Sigmoid colon (tissue), 7 donors: ENCODE data around the gene SMIM24. TPM values are rescaled to one million over a fixed set of nuclear protein-coding genes. Genes with fewer than 3 reads are reported as not detected.

Source experiments
- DNase-seq: peaks from one replicate; pipeline ENCODE4 v3.0.0-alpha.2; 2019
- H3K27ac ChIP-seq, 4 donors: fragments of 200-600 bp; sonication (generic); one replicate each; pipeline ENCODE4 v1.5.1; 2016 to 2019; ENCODE audit warnings: mild to moderate bottlenecking in 1 of 4
- H3K27me3 ChIP-seq, 3 donors: fragments of 200-600 bp; sonication (generic); one replicate each; pipeline ENCODE4 v1.5.1; 2019; ENCODE audit warnings: mild to moderate bottlenecking in 1 of 3
- H3K36me3 ChIP-seq, 4 donors: fragments of 200-600 bp; sonication (generic); one replicate each; pipeline ENCODE4 v1.5.1; 2016 to 2019
- H3K4me1 ChIP-seq, 4 donors: fragments of 200-600 bp; sonication (generic); one replicate each; pipeline ENCODE4 v1.5.1; 2017 to 2019
- H3K4me3 ChIP-seq, 4 donors: fragments of 200-600 bp; sonication (generic); one replicate each; pipeline ENCODE4 v1.5.1; 2017 to 2019; ENCODE audit warnings: mild to moderate bottlenecking in 2 of 4, moderate library complexity in 1 of 4
- H3K9me3 ChIP-seq, 4 donors: fragments of 200-600 bp in 3 of 4; sonication (generic) in 3 of 4; one replicate each; pipeline versions ENCODE4 v1.5.1 to v1.6.1; 2013 to 2019
- EP300 ChIP-seq, 4 donors: sonication (generic); formaldehyde crosslinking; IDR thresholded peaks; one replicate each; pipeline ENCODE4 v1.6.1; 2017; ENCODE audit warnings: antibody characterized with exemption in 4 of 4
- POLR2A ChIP-seq, 2 donors: fragments of 450-650 bp; IDR thresholded peaks; one replicate each; pipeline ENCODE4 v1.6.1; 2016; ENCODE audit warnings: antibody characterized with exemption in 2 of 2, mild to moderate bottlenecking in 2 of 2, moderate library complexity in 2 of 2
- POLR2AphosphoS5 ChIP-seq, 4 donors: sonication (generic); formaldehyde crosslinking; IDR thresholded peaks; one replicate each; pipeline ENCODE4 v1.6.1; 2017; ENCODE audit warnings: antibody characterized with exemption in 4 of 4
- WGBS, 2 donors: extraction: QIAGEN DNeasy Blood & Tissue Kit; methylation state at CpG; one replicate each; pipeline ENCODE4 v1.1.7; 2013; 5-methylcytosine and 5-hydroxymethylcytosine counted together
- intact Hi-C: fragments of 100-400 bp; cut with DNase I; formaldehyde crosslinking; loops from one replicate; pipeline ENCODE4 v1.15.1; 2023
- polyA plus RNA-seq, 3 donors: library from polyadenylated mRNA; stranded (reverse); fragments of 200-250 nt; gene quantifications; one replicate each; pipeline ENCODE4 v1.2.3, GENCODE V29; 2013
- total RNA-seq, 4 donors: library from RNA; depleted of rRNA; stranded (reverse); fragments of >200 nt; gene quantifications; one replicate each; pipeline ENCODE4 v1.1.0, GENCODE V29; 2016
- TF ChIP-seq, protein P1 (sequence below), 4 experiments: fragments of 450-650 bp in 3 of 4; fragments of 200-600 bp in 1 of 4; IDR thresholded peaks; one replicate each; pipeline ENCODE4 v1.5.1; 2016 to 2019; ENCODE audit warnings: antibody characterized with exemption in 4 of 4, mild to moderate bottlenecking in 3 of 4, moderate library complexity in 2 of 4
- donor health status: healthy with polysubstance abuse.
- donor health status: Bipolar disorder and iron deficiency.
- donor health status: healthy.

The SMIM24 gene
- total and polyA plus RNA-seq, 7 donors: 15.1 to 72.7 (median 30.3) TPM; not detected in 4

- TF ChIP-seq, protein P1, sequence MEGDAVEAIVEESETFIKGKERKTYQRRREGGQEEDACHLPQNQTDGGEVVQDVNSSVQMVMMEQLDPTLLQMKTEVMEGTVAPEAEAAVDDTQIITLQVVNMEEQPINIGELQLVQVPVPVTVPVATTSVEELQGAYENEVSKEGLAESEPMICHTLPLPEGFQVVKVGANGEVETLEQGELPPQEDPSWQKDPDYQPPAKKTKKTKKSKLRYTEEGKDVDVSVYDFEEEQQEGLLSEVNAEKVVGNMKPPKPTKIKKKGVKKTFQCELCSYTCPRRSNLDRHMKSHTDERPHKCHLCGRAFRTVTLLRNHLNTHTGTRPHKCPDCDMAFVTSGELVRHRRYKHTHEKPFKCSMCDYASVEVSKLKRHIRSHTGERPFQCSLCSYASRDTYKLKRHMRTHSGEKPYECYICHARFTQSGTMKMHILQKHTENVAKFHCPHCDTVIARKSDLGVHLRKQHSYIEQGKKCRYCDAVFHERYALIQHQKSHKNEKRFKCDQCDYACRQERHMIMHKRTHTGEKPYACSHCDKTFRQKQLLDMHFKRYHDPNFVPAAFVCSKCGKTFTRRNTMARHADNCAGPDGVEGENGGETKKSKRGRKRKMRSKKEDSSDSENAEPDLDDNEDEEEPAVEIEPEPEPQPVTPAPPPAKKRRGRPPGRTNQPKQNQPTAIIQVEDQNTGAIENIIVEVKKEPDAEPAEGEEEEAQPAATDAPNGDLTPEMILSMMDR (IDR thresholded peaks at IDR 0.05): no peak
- no peak for TF ChIP-seq POLR2AphosphoS5 (IDR thresholded peaks at IDR 0.05)
- no peak for TF ChIP-seq EP300 (IDR thresholded peaks at IDR 0.05)
- no peak for TF ChIP-seq POLR2A (IDR thresholded peaks at IDR 0.05)
- intact Hi-C loops: no loop called here
- WGBS, 2 donors: 96 to 97% methylated on average over 21 of the region's 21 CpGs
- Histone ChIP-seq H3K4me3 (no peak overlapping the region), H3K4me1 (no peaks in the 10 kb centered on the region), H3K36me3 (peaks cover 35 to 76% (median 51%) of the 10 kb centered on the region in 4 donors), H3K27ac (no peak overlapping the region), H3K27me3 (no peaks in the 10 kb centered on the region), H3K9me3 (no peaks in the 10 kb centered on the region)
- no peak for DNase-seq
Observed at GRCh38 chr19:3527238-3527910, 47.0 kb upstream of the SMIM24 start.

DNA sequence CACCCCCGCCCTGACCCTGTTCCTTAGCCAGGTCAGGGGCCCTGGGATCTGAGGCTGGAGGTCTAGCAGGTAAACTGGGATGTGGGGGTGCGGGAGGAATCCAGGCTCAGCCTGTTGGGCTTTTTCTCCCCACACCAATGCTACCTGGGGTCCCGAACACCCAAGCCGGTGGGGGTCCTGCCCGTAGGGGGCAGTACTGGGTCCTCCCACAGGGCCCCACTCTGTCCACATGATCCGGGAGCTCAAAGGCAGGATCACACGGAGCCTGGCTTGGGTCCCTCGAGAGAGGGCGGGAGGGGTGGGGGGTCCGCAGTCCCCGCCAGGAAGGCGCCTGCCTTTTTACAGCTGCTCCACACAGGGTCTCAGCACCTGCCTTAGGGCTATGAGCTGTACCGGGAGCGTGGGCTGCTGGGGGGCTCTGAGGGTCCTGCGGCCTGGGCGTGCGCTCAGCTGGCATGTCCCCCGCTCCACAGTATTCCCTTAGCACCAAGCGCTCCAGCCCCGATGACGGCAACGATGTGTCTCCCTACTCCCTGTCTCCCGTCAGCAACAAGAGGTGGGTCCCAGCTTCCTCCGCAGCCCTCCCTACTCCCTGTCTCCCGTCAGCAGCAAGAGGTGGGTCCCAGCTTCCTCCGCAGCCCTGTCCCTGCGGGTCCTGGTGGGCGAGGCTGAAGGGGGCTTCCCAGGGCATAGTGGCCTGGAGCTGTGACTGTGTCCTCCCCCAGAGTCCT lies 46.3 kb upstream of the SMIM24 start:
- TF ChIP-seq, protein P1 (IDR thresholded peaks at IDR 0.05): no peak
- TF ChIP-seq POLR2AphosphoS5 (IDR thresholded peaks at IDR 0.05) (no peak), POLR2A (IDR thresholded peaks at IDR 0.05) (no peak), EP300 (IDR thresholded peaks at IDR 0.05) (no peak)
- Histone ChIP-seq H3K36me3 (peaks cover 28 to 69% (median 44%) of the 10 kb centered on the region in 4 donors), H3K27ac (no peak overlapping the region), H3K9me3 (no peaks in the 10 kb centered on the region), H3K27me3 (no peaks in the 10 kb centered on the region), H3K4me3 (no peak overlapping the region), H3K4me1 (no peaks in the 10 kb centered on the region)
- DNase-seq: no peak
- 94 to 97% methylated on average over 28 of the region's 28 CpGs for WGBS, 2 donors
- intact Hi-C loops: no loop called here

DNA sequence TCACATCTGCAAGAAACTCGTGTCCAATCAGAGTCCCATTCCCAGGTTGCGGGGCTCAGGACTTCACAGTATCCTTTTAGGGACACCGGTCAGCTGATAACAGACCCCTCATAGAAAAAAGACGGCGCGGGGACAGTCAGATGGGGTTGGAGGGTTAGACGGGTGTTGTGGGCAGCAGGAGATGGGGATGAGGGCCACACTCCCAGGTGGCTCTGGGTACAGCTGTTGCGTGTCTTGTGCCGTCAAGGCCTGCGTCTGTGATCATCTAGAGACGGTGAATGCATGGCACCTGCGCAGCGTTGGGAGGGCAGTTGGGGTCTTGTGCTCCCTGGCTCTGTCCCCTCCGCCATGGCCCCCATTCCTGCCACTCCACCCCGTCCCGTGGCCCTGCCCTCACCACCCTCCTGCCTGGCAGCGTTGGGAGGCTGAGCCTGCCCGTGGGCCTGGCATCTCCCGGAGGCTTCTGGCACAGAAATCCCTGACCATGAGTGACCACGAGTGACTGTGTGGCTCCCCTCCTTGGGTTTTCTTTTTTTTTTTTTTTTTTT lies 44.7 kb upstream of the SMIM24 start:
- Histone ChIP-seq H3K36me3 (peaks cover 17 to 59% (median 36%) of the 10 kb centered on the region in 4 donors), H3K27me3 (no peaks in the 10 kb centered on the region), H3K4me3 (no peak overlapping the region), H3K9me3 (no peaks in the 10 kb centered on the region), H3K27ac (no peak overlapping the region), H3K4me1 (no peaks in the 10 kb centered on the region)
- WGBS, 2 donors: 95 to 96% methylated on average over 20 of the region's 20 CpGs
- intact Hi-C loops: no loop called here
- TF ChIP-seq, protein P1 (IDR thresholded peaks at IDR 0.05): no peak
- TF ChIP-seq EP300 (IDR thresholded peaks at IDR 0.05): no peak
- no peak for TF ChIP-seq POLR2AphosphoS5 (IDR thresholded peaks at IDR 0.05)
- TF ChIP-seq POLR2A (IDR thresholded peaks at IDR 0.05): no peak
- no peak for DNase-seq

DNA sequence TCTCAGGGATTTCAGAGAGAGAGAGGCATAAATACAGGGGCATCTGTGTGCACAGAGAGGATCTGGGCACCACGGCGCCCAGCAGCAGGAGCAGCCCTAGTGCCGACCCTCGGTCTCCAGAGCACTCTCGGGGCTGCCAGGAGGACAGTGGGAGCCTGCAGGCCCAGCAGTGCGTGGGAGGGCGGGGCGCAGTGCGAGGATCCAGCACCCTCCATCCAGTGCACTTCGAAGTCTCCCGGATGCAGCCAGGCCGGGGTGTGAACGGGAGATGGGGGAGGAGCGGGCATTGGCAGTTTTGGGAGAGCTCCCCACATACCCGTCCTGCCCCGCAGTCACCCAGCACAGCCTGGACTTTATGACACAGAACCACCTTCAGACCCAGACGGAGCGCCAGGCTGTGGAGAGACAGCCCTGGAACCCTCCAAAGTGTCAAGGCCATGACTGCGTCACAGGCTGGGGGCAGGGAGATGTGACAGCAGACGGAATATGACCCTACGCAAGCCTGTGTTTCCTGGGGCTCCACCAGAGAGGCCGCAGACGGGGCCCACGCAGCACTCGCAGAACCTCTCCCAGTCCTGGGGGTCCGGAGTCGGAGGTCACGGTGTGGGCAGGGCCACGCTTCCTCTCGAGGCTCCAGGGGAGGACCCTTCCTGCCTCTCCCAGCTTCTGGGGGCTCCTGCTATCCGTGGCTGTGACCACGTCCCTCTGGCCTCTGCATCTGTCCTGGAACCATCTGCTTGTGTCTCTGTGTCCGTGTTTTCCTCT lies 43.9 kb upstream of the SMIM24 start:
- H3K9me3 ChIP-seq: no peaks in the 10 kb centered on the region
- 95% methylated on average over 33 of the region's 33 CpGs for WGBS, 2 donors
- no peak for DNase-seq
- H3K27me3 ChIP-seq: no peaks in the 10 kb centered on the region
- intact Hi-C loops: no loop called here
- H3K27ac ChIP-seq: no peak overlapping the region
- peaks cover 17 to 63% (median 36%) of the 10 kb centered on the region in 4 donors for H3K36me3 ChIP-seq
- no peak overlapping the region for H3K4me3 ChIP-seq
- H3K4me1 ChIP-seq: no peaks in the 10 kb centered on the region
- TF ChIP-seq POLR2A (IDR thresholded peaks at IDR 0.05): no peak
- TF ChIP-seq EP300 (IDR thresholded peaks at IDR 0.05): no peak
- TF ChIP-seq, protein P1 (IDR thresholded peaks at IDR 0.05): no peak
- TF ChIP-seq POLR2AphosphoS5 (IDR thresholded peaks at IDR 0.05): no peak
